K562 (cell line): ENCODE data around the gene GREB1. TPM values are rescaled to one million over a fixed set of nuclear protein-coding genes. Genes with fewer than 3 reads are reported as not detected.

Experiments used
- ATAC-seq: fragments of 200-7000 bp; cut with Tn5 transposase; 3 replicates; pipeline ENCODE4 v1.9.1; 2020; ENCODE audit warnings: moderate library complexity
- BruUV-seq: library from RNA; stranded (reverse); fragments of 400-500 nt; replicated peaks from 2 replicates; lab custom pipeline; 2021; lab: Mats Ljungman, UMichigan
- CTCF ChIA-PET: fragments of 300-600 bp; formaldehyde crosslinking; extraction: SDS; loops from one replicate; lab custom pipeline; 2021; ENCODE audit warnings: low intra/inter-chr PET ratio; lab: Yijun Ruan, JAX
- POLR2A ChIA-PET: fragments of 300-600, 350-650 bp; sonication (Branson Sonifier 250); formaldehyde crosslinking; extraction: SDS; loops from one replicate; lab custom pipeline; 2021; ENCODE audit warnings: antibody characterized with exemption, inconsistent platforms; lab: Yijun Ruan, JAX
- DNase-seq, 4 experiments: peaks; one replicate each; pipeline versions ENCODE4 v3.0.0 to v3.0.0-alpha.2; 2011 to 2018; ENCODE audit warnings: low spot score in 3 of 4, mixed read lengths in 3 of 4; ENCODE audit errors: extremely low read depth in 1 of 4
- FAIRE-seq: peaks from 2 replicates; lab custom pipeline; 2011; peaks lifted over from hg19 to GRCh38; lab: Jason Lieb, UNC
- H2AFZ ChIP-seq: 2 replicates; pipeline ENCODE4 v1.6.0; 2011; ENCODE audit warnings: low read depth, low read length, control low read depth, inconsistent platforms
- H3K27ac ChIP-seq: fragments of 200-600 bp; 3 replicates; pipeline ENCODE4 v1.8.0; 2011; ENCODE audit warnings: low read depth, mild to moderate bottlenecking, control low read depth, inconsistent platforms, low read length, moderate library complexity, mixed read lengths; ENCODE audit errors: extremely low read depth
- H3K27me3 ChIP-seq, 2 experiments: fragments of 300-600 bp in 1 of 2; 2 replicates in 1 of 2; 3 replicates in 1 of 2; pipeline versions ENCODE4 v1.6.0 to v1.8.0; 2011; ENCODE audit warnings: inconsistent platforms in 2 of 2, low read length in 2 of 2, mild to moderate bottlenecking in 1 of 2, mixed read lengths in 1 of 2, moderate library complexity in 1 of 2; ENCODE audit not compliant: control insufficient read depth in 2 of 2, insufficient read depth in 2 of 2
- H3K36me3 ChIP-seq: fragments of 300-600 bp; 3 replicates; pipeline ENCODE4 v1.8.0; 2011; ENCODE audit warnings: mild to moderate bottlenecking, low read length, inconsistent platforms; ENCODE audit not compliant: control insufficient read depth, insufficient read depth
- H3K4me1 ChIP-seq, 2 experiments: fragments of 200-600 bp in 1 of 2; replicated peaks in 1 of 2; 2 replicates in 1 of 2; 3 replicates in 1 of 2; pipeline versions ENCODE4 v1.5.1 to v1.8.0; 2011; ENCODE audit warnings: inconsistent platforms in 2 of 2, low read length in 2 of 2, mild to moderate bottlenecking in 1 of 2, mixed read lengths in 1 of 2, moderate library complexity in 1 of 2; ENCODE audit not compliant: control insufficient read depth in 2 of 2, insufficient read depth in 2 of 2
- H3K4me2 ChIP-seq: 2 replicates; pipeline ENCODE4 v1.6.1; 2011; ENCODE audit warnings: low read length, control low read depth, inconsistent platforms, mixed read lengths; ENCODE audit not compliant: insufficient read depth
- H3K4me3 ChIP-seq: fragments of 200-600 bp; sonication (generic), shearing (Covaris generic); 2 replicates; pipeline ENCODE4 v1.5.1; 2016; ENCODE audit warnings: control low read depth, inconsistent platforms
- H3K79me2 ChIP-seq: fragments of 200-600 bp; 3 replicates; pipeline ENCODE4 v1.8.0; 2011; ENCODE audit warnings: low read length, inconsistent platforms; ENCODE audit not compliant: control insufficient read depth, insufficient read depth
- H3K9ac ChIP-seq, 2 experiments: 2 replicates each; pipeline versions ENCODE4 v1.6.0 to v1.6.1; 2011; ENCODE audit warnings: low read depth in 2 of 2, low read length in 2 of 2, control low read depth in 1 of 2, inconsistent platforms in 1 of 2, mild to moderate bottlenecking in 1 of 2, mixed read lengths in 1 of 2; ENCODE audit not compliant: insufficient read depth in 1 of 2
- H3K9me1 ChIP-seq: one replicate; pipeline ENCODE4 v1.6.0; 2011; ENCODE audit warnings: inconsistent platforms, mild to moderate bottlenecking, low read length, moderate library complexity; ENCODE audit not compliant: control insufficient read depth, insufficient read depth
- H3K9me3 ChIP-seq: replicated peaks from 2 replicates; pipeline ENCODE4 v1.5.1; 2011; ENCODE audit warnings: low read depth, low read length, inconsistent platforms; ENCODE audit not compliant: control insufficient read depth, insufficient read depth
- H4K20me1 ChIP-seq: replicated peaks from 2 replicates; pipeline ENCODE4 v1.6.1; 2011; ENCODE audit warnings: low read length, inconsistent platforms, mixed read lengths; ENCODE audit not compliant: control insufficient read depth, insufficient read depth
- CREB5 ChIP-seq: fragments of 250-450 bp; sonication (Bioruptor Pico); IDR thresholded peaks from 2 replicates; pipeline ENCODE4 v1.5.0; 2020; ENCODE audit warnings: mild to moderate bottlenecking
- ELK1 ChIP-seq: sonication (generic); formaldehyde crosslinking; IDR thresholded peaks from 2 replicates; pipeline ENCODE4 v1.8.1; 2022; ENCODE audit warnings: missing genetic modification reagents
- FOXM1 ChIP-seq, 2 experiments: fragments of 450-650 bp in 1 of 2; sonication (generic) in 1 of 2; formaldehyde crosslinking in 1 of 2; IDR thresholded peaks; 2 replicates each; pipeline versions ENCODE4 v1.6.1 to v1.9.0; 2017 to 2022; ENCODE audit warnings: low read depth in 2 of 2, mild to moderate bottlenecking in 2 of 2, missing genetic modification reagents in 1 of 2, moderate library complexity in 1 of 2
- HDGF ChIP-seq: fragments of 450-650 bp; IDR thresholded peaks from 2 replicates; pipeline ENCODE4 v1.6.1; 2016
- MBD1 ChIP-seq: fragments of 250-450 bp; sonication (Bioruptor Pico); IDR thresholded peaks from 2 replicates; pipeline ENCODE4 v1.8.0; 2022; ENCODE audit warnings: inconsistent platforms
- NR1H2 ChIP-seq: sonication (generic); formaldehyde crosslinking; IDR thresholded peaks from 2 replicates; pipeline ENCODE4 v1.4.0; 2020; ENCODE audit warnings: mild to moderate bottlenecking, missing genetic modification reagents
- PRMT5 ChIP-seq: sonication (generic); formaldehyde crosslinking; IDR thresholded peaks from 2 replicates; pipeline ENCODE4 v1.5.0; 2020; ENCODE audit warnings: missing genetic modification reagents
- RCOR1 ChIP-seq, 2 experiments: IDR thresholded peaks; 2 replicates each; pipeline ENCODE4 v1.6.1; 2012; ENCODE audit warnings: low read depth in 2 of 2, low read length in 2 of 2, borderline replicate concordance in 1 of 2, improper control_type of control experiment in 1 of 2
- RFX7 ChIP-seq: fragments of 250-450 bp; sonication (Bioruptor Pico); IDR thresholded peaks from 2 replicates; pipeline ENCODE4 v1.5.1; 2021; ENCODE audit warnings: mild to moderate bottlenecking
- U2AF2 ChIP-seq: fragments of 200-400 bp; formaldehyde crosslinking; optimal IDR thresholded peaks from 2 replicates; pipeline ENCODE3; 2017; ENCODE audit warnings: low read depth, mild to moderate bottlenecking, low read length
- ZNF253 ChIP-seq: fragments of 250-450 bp; sonication (Bioruptor Pico); conservative IDR thresholded peaks from 2 replicates; pipeline ENCODE4 v1.6.1; 2021; ENCODE audit warnings: mild to moderate bottlenecking
- ZNF311 ChIP-seq: fragments of 250-450 bp; sonication (Bioruptor Pico); IDR thresholded peaks from 2 replicates; pipeline ENCODE4 v1.4.0; 2020; ENCODE audit warnings: mild to moderate bottlenecking, moderate library complexity
- ZNF717 ChIP-seq: fragments of 250-450 bp; sonication (Bioruptor Pico); IDR thresholded peaks from 2 replicates; pipeline ENCODE4 v1.5.0; 2021
- WGBS: fragments of 100-300 bp; shearing (Covaris generic); methylation state at CpG from one replicate; pipeline ENCODE4 v1.1.6; 2016; ENCODE audit warnings: low coverage, mixed read lengths; ENCODE audit not compliant: insufficient coverage; ENCODE audit errors: missing lambda C conversion rate; 5-methylcytosine and 5-hydroxymethylcytosine counted together
- in situ Hi-C: fragments of 300-500 bp; cut with MboI; formaldehyde crosslinking; loops from 4 replicates; pipeline ENCODE4 v1.15.0; 2018; ENCODE audit warnings: inconsistent platforms, mixed read lengths
- intact Hi-C: fragments of 100-400 bp; cut with micrococcal nuclease; formaldehyde crosslinking; loops from 2 replicates; pipeline ENCODE4 v1.14.2; 2022
- polyA plus RNA-seq, 8 experiments: library from polyadenylated mRNA; depleted of rRNA in 4 of 8; stranded (reverse) in 5 of 8; unstranded in 3 of 8; fragments of >200 nt; fragmentation: Nextera tagmentation in 2 of 8; fragmentation: Illumina TruSeq in 1 of 8; extraction: Ambion mirVana in 2 of 8; extraction: Trizol in 1 of 8; gene quantifications; 2 replicates each; pipeline versions ENCODE4 v1.2.1 to v1.2.3, GENCODE V29; 2011 to 2014; ENCODE audit warnings: inconsistent platforms in 1 of 8, missing spikeins in 1 of 8
- total RNA-seq, 7 experiments: library from RNA; depleted of rRNA in 6 of 7; stranded (reverse); fragments of >200 nt in 6 of 7; fragmentation: Illumina TruSeq in 2 of 7; extraction: Trizol in 2 of 7; gene quantifications; 2 replicates each; pipeline versions ENCODE4 v1.2.1 to v1.2.3, GENCODE V29; 2011 to 2021; ENCODE audit warnings: low replicate concordance in 1 of 7

The GREB1 gene
- total and polyA plus RNA-seq, 9 of the 15 experiments (the other 6 are each of a cell fraction or from before 2014, with no cell fraction given) = 0.04 to 0.86 (median 0.10) TPM; not detected in 1

GRCh38 chr2:11521775-11522174, 12.1 kb upstream of the GREB1 start:
- Histone ChIP-seq H3K4me1 (no peaks in the 10 kb centered on the region), H3K4me2 (no peak overlapping the region), H3K36me3 (no peaks in the 10 kb centered on the region), H3K9me1 (no peaks in the 10 kb centered on the region), H3K9me3 (no peaks in the 10 kb centered on the region), H2AFZ (no peak overlapping the region), H3K27ac (no peak overlapping the region), H3K27me3 (peaks cover 14 to 49% of the 10 kb centered on the region in 2 experiments; a peak in 4 of 5 replicates), H3K9ac (no peak overlapping the region), H3K4me3 (no peak overlapping the region), H4K20me1 (no peaks in the 10 kb centered on the region; the same call in 1 of the 2 replicates), H3K79me2 (no peaks in the 10 kb centered on the region)
- FAIRE-seq (no peak), ATAC-seq (no peak), DNase-seq (no peak)
- ChIA-PET CTCF (no interaction called here), POLR2A (interaction anchor here (0.9 to 1.5 kb wide), 2 partner anchors 30 to 149 kb away, joined by 3 read pairs; no protein-coding TSS in a partner anchor)
- under 1% methylated on average over 8 of the region's 8 CpGs for WGBS
- TF ChIP-seq U2AF2 = no peak
- intact Hi-C loops (no loop called here), in situ Hi-C loops (no loop called here)
- BruUV-seq = no TSS peak

- Histone ChIP-seq H3K9ac (no peak overlapping the region), H3K27ac (no peak overlapping the region), H3K79me2 (no peaks in the 10 kb centered on the region), H3K36me3 (no peaks in the 10 kb centered on the region), H3K9me3 (no peaks in the 10 kb centered on the region), H3K9me1 (no peaks in the 10 kb centered on the region), H3K4me2 (no peak overlapping the region), H3K4me3 (no peak overlapping the region), H2AFZ (no peak overlapping the region), H3K27me3 (peaks cover 11 to 45% of the 10 kb centered on the region in 2 experiments; a peak in 4 of 5 replicates), H4K20me1 (no peaks in the 10 kb centered on the region), H3K4me1 (no peaks in the 10 kb centered on the region)
- 0% methylated on average over 2 of the region's 2 CpGs for WGBS
- intact Hi-C loops = no loop called here
- in situ Hi-C loops = no loop called here
- BruUV-seq = no TSS peak
- ChIA-PET CTCF (no interaction called here), POLR2A (no interaction called here)
- FAIRE-seq (no peak), DNase-seq (no peak), ATAC-seq (no peak)
- TF ChIP-seq MBD1 (CRISPR knock-in tag) (no peak), FOXM1 (IDR thresholded peaks at IDR 0.05; ENCODE audit: low read depth) (no peak), FOXM1 (CRISPR knock-in tag; IDR thresholded peaks at IDR 0.05; ENCODE audit: low read depth) (no peak), ZNF253 (no peak), CREB5 (CRISPR knock-in tag) (no peak), RFX7 (CRISPR knock-in tag) (no peak), ZNF311 (no peak), ZNF717 (no peak), ELK1 (no peak), NR1H2 (CRISPR knock-in tag) (no peak), PRMT5 (CRISPR knock-in tag) (no peak), RCOR1 (IDR thresholded peaks at IDR 0.05; ENCODE audit: borderline replicate concordance in 1 of 2, low read depth in 2 of 2, low read length in 2 of 2) (no peak), HDGF (no peak)
Observed at GRCh38 chr2:11524470-11524869, 9.4 kb upstream of the GREB1 start.
